Cardiac fibroblast (primary cell): ENCODE data around the gene CFAP46.

ENCODE experiments used
- DNase-seq, 2 donors: peaks; one replicate each; pipeline versions ENCODE4 v3.0.0 to v3.0.0-alpha.2; 2010; ENCODE audit warnings: low read depth in 2 of 2
- H3K4me3 ChIP-seq, 2 donors: replicated peaks in 1 of 2; 1 replicate in 1 of 2; 2 replicates in 1 of 2; pipeline ENCODE4 v1.5.1; 2011; ENCODE audit warnings: low read depth in 2 of 2, low read length in 2 of 2, mild to moderate bottlenecking in 2 of 2, moderate library complexity in 1 of 2
- CTCF ChIP-seq: IDR thresholded peaks from one replicate; pipeline ENCODE4 v1.5.1; 2011; ENCODE audit warnings: low read depth, mild to moderate bottlenecking, low read length, inconsistent platforms

Gene CFAP46

DNA sequence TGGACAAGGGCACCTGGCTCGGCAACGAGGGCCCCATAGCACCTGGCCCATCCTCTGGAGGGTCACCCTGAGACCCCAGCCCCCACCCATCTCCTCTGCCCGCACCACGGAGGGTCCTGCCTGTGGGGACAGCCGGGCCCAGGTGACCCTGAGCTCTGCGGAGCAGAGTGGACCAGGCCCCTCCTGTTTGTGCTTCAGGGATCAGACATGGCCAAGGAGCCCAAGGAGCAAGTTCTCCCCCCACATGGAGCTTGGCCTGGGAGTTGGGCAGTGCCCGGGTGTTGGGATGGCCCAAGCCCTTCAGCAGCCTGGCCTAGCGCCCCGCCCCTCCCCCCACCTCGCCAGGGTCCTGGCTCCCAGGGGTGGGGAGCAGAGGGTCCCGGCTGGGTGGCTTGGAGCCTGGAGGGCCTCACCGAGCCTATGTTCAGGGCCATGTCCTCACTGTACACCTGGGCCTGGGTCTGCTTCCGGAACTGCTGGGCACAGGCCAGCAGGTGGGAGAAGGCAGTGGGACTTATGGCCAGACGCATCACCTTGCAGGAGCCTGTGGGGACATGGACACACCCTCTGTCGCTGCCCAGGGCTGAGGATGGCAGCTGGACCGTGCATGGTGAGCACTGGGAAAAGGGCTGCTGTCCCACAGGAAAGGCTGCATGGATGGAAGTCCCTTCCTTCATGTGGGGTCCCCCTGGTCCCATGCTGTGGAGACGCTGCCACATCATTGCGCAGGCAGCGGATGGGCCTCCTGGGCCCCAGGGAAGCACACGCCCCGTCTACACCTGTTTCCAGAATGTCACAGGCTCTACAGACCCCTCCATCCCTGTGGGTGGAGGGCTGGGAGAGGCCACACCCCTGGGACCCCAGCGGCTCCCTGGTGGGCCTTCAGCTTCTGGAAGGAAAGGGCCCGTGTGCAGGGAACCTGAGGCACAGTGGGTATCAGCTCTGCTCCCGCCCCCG is 107.2 kb downstream of the CFAP46 start:
- DNase-seq: no peak
- no peak for TF ChIP-seq CTCF
- H3K4me3 ChIP-seq: no peak overlapping the region

- TF ChIP-seq CTCF: no peak
- no peak overlapping the region for H3K4me3 ChIP-seq
- DNase-seq: no peak
Measured at GRCh38 chr10:132834311-132834761, 108.0 kb downstream of the CFAP46 start.

GRCh38 chr10:132833421-132834111 is 108.8 kb downstream of the CFAP46 start:
- H3K4me3 ChIP-seq: no peak overlapping the region
- no peak for DNase-seq
- no peak for TF ChIP-seq CTCF

GRCh38 chr10:132832186-132832969 is 110.0 kb downstream of the CFAP46 start:
- TF ChIP-seq CTCF: no peak
- H3K4me3 ChIP-seq: no peak overlapping the region
- no peak for DNase-seq

GRCh38 chr10:132829403-132829802 is 113.0 kb downstream of the CFAP46 start:
- H3K4me3 ChIP-seq: no peak overlapping the region
- DNase-seq: no peak
- TF ChIP-seq CTCF: no peak

- TF ChIP-seq CTCF: no peak
- no peak for DNase-seq
- H3K4me3 ChIP-seq: no peak overlapping the region
Measured at GRCh38 chr10:132828681-132829080, 113.7 kb downstream of the CFAP46 start.
